AG04450 (cell line): ENCODE results near the gene CCDC93. TPM values are rescaled to one million over a fixed set of nuclear protein-coding genes. Genes with fewer than 3 reads are reported as not detected.

Experiments
- CTCF ChIA-PET: fragments of 300-600, 350-600 bp; formaldehyde crosslinking; extraction: SDS; loops from one replicate; lab custom pipeline; 2022; ENCODE audit warnings: antibody characterized with exemption, inconsistent platforms; lab: Charles Lee
- POLR2A ChIA-PET: fragments of 350-600 bp; formaldehyde crosslinking; extraction: SDS; loops from one replicate; lab custom pipeline; 2021; ENCODE audit warnings: antibody characterized with exemption, inconsistent platforms; lab: Yijun Ruan, JAX
- DNase-seq: peaks from one replicate; pipeline ENCODE4 v3.0.0-alpha.2; 2011; ENCODE audit warnings: low read depth, low spot score
- H3K27ac ChIP-seq: one replicate; pipeline ENCODE4 v1.5.1; 2012; ENCODE audit warnings: low read depth, low read length, control low read depth
- H3K27me3 ChIP-seq: one replicate; pipeline ENCODE4 v1.6.0; 2012; ENCODE audit warnings: low read length; ENCODE audit not compliant: control insufficient read depth, insufficient read depth
- H3K4me3 ChIP-seq: 2 replicates; pipeline ENCODE4 v1.5.1; 2011; ENCODE audit warnings: mild to moderate bottlenecking, low read depth, low read length, control low read depth
- H3K9me3 ChIP-seq: 2 replicates; pipeline ENCODE4 v1.5.1; 2012; ENCODE audit warnings: low read length; ENCODE audit not compliant: control insufficient read depth, insufficient read depth
- CTCF ChIP-seq: IDR thresholded peaks from 2 replicates; pipeline ENCODE4 v1.5.1; 2011; ENCODE audit warnings: low read depth, low read length, control low read depth, inconsistent platforms
- polyA plus RNA-seq: library from polyadenylated mRNA; depleted of rRNA; stranded (reverse); fragments of >200 nt; gene quantifications from 2 replicates; pipeline ENCODE4 v1.2.3, GENCODE V29; 2011

The CCDC93 gene
- polyA plus RNA-seq, 1 experiment, result 19.9 TPM

GRCh38 chr2:117963446-117963845 is 50.4 kb downstream of the CCDC93 start:
- Histone ChIP-seq H3K4me3 (no peak overlapping the region), H3K9me3 (no peaks in the 10 kb centered on the region), H3K27ac (no peak overlapping the region), H3K27me3 (no peaks in the 10 kb centered on the region)
- ChIA-PET CTCF (interaction anchor here (1.4 to 8.5 kb wide), 2 partner anchors 16 to 40 kb away, joined by 3 to 100 read pairs; no protein-coding TSS in a partner anchor), POLR2A (no interaction called here)
- TF ChIP-seq CTCF, result no peak
- DNase-seq, result no peak

- H3K4me3 ChIP-seq, result no peak overlapping the region
- H3K27ac ChIP-seq, result no peak overlapping the region
- no peak for TF ChIP-seq CTCF
- ChIA-PET POLR2A (no interaction called here), CTCF (interaction anchor here (2.1 to 8.5 kb wide), 3 partner anchors 42 to 147 kb away, joined by 6 to 100 read pairs (median 23); partner anchors contain the start of gene DDX18)
- DNase-seq, result no peak
- no peaks in the 10 kb centered on the region for H3K27me3 ChIP-seq
- H3K9me3 ChIP-seq, result no peaks in the 10 kb centered on the region
These were observed 52.7 kb downstream of the CCDC93 start for GRCh38 chr2:117961201-117961600.

- H3K27me3 ChIP-seq, result no peaks in the 10 kb centered on the region
- DNase-seq, result no peak
- H3K9me3 ChIP-seq, result no peaks in the 10 kb centered on the region
- H3K4me3 ChIP-seq, result no peak overlapping the region
- ChIA-PET CTCF (interaction anchor here (2.1 to 8.5 kb wide), 3 partner anchors 43 to 146 kb away, joined by 6 to 100 read pairs (median 23); partner anchors contain the start of gene DDX18), POLR2A (no interaction called here)
- H3K27ac ChIP-seq, result no peak overlapping the region
- no peak for TF ChIP-seq CTCF
These were observed 53.6 kb downstream of the CCDC93 start for GRCh38 chr2:117960231-117960630.

GRCh38 chr2:117958186-117958585 is 55.7 kb downstream of the CCDC93 start:
- no peak for TF ChIP-seq CTCF
- no peak overlapping the region for H3K27ac ChIP-seq
- no peak overlapping the region for H3K4me3 ChIP-seq
- no peak for DNase-seq
- H3K9me3 ChIP-seq, result no peaks in the 10 kb centered on the region
- no peaks in the 10 kb centered on the region for H3K27me3 ChIP-seq
- ChIA-PET POLR2A (no interaction called here), CTCF (interaction anchor here (1.0 to 8.5 kb wide), 2 partner anchors 9 to 45 kb away, joined by 3 to 100 read pairs; no protein-coding TSS in a partner anchor)

- no peak for TF ChIP-seq CTCF
- ChIA-PET POLR2A (interaction anchor here (0.8 kb wide), 1 partner anchor 23 kb away, joined by 4 read pairs; no protein-coding TSS in a partner anchor), CTCF (interaction anchor here (1.0 to 8.5 kb wide), 3 partner anchors 8 to 46 kb away, joined by 3 to 100 read pairs (median 3); no protein-coding TSS in a partner anchor)
- Histone ChIP-seq H3K27me3 (no peaks in the 10 kb centered on the region), H3K9me3 (no peaks in the 10 kb centered on the region), H3K27ac (no peak overlapping the region), H3K4me3 (no peak overlapping the region)
- no peak for DNase-seq
These were observed 56.3 kb downstream of the CCDC93 start for GRCh38 chr2:117957616-117958015.
